Measurements from ENCODE around the gene RAB1B. TPM values are rescaled to one million over a fixed set of nuclear protein-coding genes. Genes with fewer than 3 reads are reported as not detected.

RAB1B gene
- total RNA-seq, 4 donors from 2014 or later: 79.0 to 124 (median 115) TPM

DNA sequence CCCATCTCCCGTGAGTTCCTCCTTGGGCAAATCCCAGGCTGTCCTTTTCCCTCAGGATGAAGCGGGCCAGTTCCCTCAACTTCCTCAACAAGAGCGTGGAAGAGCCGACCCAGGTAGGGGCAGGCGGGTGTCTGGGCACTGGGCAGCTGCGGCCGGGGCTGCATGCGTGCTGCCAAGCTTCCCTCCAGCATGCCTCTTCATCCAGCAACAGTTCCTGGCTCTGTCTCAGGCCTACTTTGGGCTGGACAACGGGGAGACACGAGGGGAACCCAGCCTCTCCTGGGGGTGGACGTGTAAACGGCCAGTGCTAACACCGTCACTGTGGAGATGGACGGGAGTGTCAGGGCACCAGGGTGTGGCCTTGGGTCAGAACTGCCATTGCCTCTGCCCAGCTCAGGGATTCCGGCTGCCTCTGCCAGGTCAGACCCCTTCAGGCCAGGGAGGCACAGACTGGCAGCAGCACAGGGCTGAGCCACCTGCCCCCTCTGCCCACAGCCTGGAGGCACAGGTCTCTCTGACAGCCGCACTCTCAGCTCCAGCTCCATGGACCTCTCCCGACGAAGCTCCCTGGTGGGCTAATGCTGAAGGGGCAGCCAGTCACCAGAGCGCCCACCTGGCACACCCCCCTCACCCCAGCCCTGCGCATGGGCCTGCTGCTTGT is 1.9 kb upstream of the RAB1B start:
- peak in 1 of 2 donors; percentile 82 for DNase-seq (ENCODE audit: low spot score in 2 of 2)
- H3K27ac ChIP-seq: no peak overlapping the region
- H3K4me1 ChIP-seq: peaks cover 41% of the 10 kb centered on the region
- no peaks in the 10 kb centered on the region for H3K9me3 ChIP-seq
- TF ChIP-seq, protein P1, sequence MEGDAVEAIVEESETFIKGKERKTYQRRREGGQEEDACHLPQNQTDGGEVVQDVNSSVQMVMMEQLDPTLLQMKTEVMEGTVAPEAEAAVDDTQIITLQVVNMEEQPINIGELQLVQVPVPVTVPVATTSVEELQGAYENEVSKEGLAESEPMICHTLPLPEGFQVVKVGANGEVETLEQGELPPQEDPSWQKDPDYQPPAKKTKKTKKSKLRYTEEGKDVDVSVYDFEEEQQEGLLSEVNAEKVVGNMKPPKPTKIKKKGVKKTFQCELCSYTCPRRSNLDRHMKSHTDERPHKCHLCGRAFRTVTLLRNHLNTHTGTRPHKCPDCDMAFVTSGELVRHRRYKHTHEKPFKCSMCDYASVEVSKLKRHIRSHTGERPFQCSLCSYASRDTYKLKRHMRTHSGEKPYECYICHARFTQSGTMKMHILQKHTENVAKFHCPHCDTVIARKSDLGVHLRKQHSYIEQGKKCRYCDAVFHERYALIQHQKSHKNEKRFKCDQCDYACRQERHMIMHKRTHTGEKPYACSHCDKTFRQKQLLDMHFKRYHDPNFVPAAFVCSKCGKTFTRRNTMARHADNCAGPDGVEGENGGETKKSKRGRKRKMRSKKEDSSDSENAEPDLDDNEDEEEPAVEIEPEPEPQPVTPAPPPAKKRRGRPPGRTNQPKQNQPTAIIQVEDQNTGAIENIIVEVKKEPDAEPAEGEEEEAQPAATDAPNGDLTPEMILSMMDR (IDR thresholded peaks at IDR 0.05): no peak
- no peak for TF ChIP-seq EP300 (IDR thresholded peaks at IDR 0.05)
- TF ChIP-seq POLR2A (IDR thresholded peaks at IDR 0.05): no peak
- peak overlapping the region; percentile 86 for H3K4me3 ChIP-seq
- 67% methylated on average over 6 of the region's 20 CpGs for WGBS
- H3K36me3 ChIP-seq: peaks cover 42% of the 10 kb centered on the region
- H3K27me3 ChIP-seq: no peaks in the 10 kb centered on the region

DNA sequence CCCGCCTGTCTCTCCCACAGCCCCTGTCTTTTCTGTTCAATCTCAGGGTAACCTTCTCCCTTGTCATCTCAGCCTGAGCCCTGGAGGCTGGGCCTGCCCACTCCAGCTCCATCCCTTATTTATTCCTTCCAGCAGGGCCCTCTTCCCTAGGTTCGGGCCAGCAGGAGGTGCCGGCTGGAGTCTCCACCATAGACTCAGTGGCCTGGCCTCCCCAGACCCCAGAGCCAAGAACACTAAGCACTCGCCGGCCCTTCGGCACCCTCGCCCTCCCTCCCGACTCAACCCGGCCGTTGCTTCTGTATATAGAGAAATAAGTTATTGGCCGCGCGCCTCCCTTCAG is 1.4 kb upstream of the RAB1B start:
- 14% methylated on average over 13 of the region's 13 CpGs for WGBS
- peaks cover 41% of the 10 kb centered on the region for H3K4me1 ChIP-seq
- no peaks in the 10 kb centered on the region for H3K27me3 ChIP-seq
- H3K4me3 ChIP-seq: peak overlapping the region; percentile 86
- H3K9me3 ChIP-seq: no peaks in the 10 kb centered on the region
- peak overlapping the region; percentile 97 for H3K27ac ChIP-seq
- DNase-seq (ENCODE audit: low spot score in 2 of 2): no peak
- H3K36me3 ChIP-seq: peaks cover 42% of the 10 kb centered on the region
- TF ChIP-seq, protein P1 (IDR thresholded peaks at IDR 0.05): no peak
- TF ChIP-seq POLR2A (IDR thresholded peaks at IDR 0.05) (no peak), EP300 (IDR thresholded peaks at IDR 0.05) (no peak), POLR2AphosphoS5 (IDR thresholded peaks at IDR 0.05) (no peak)

DNA sequence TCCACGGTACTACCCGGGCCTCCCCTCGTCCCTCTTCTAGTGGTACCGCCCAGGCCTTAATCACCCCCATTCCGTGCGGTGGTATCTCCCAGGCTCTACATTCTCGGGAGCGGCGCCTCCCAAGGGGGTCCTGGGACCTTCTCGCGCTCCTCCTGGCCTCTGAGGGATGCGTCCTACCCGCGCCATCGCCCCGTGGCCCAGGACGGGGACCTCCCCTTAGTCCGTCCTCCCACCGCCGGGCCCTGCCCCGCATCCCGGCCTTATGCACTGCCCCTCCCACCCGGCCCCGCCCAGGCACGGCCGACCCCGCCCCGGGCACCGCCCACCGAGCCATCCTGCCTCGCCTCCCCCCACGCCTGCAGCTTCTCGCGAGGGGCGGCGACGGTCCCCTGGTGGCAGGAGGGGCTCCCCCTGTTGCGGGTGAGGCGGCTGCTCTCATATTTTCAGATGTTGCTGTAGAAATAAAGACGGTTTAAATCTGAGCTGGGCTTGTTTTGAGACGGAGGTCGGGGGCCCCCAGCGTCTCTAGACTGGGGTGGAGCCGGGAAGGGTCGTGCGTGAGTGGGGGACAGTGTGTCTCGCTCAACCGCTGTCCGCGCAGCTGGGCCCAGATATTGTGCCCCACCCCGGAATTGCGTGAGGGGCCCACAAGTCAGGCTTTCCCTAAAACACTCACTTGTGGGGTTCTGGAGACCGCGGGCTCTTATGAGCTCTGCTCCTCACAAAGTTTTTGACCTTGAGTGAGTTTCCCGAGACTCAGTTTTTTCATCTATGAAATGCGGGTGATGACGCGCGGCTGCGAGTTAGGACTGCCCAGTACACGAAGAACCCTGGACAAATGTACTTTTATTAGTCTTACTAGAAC is 828 bp upstream of the RAB1B start:
- Histone ChIP-seq H3K27ac (peak overlapping the region; percentile 97), H3K27me3 (no peaks in the 10 kb centered on the region), H3K4me3 (peak overlapping the region; percentile 86), H3K36me3 (peaks cover 42% of the 10 kb centered on the region), H3K4me1 (peaks cover 41% of the 10 kb centered on the region), H3K9me3 (no peaks in the 10 kb centered on the region)
- WGBS: 0% methylated on average over 38 of the region's 61 CpGs
- peak; percentile 93 to 94 for DNase-seq (ENCODE audit: low spot score in 2 of 2)
- TF ChIP-seq POLR2AphosphoS5 (IDR thresholded peaks at IDR 0.05) (peak in 1 of 3 donors; percentile 10), POLR2A (IDR thresholded peaks at IDR 0.05) (peak in 1 of 2 donors; percentile 41), EP300 (IDR thresholded peaks at IDR 0.05) (no peak)
- TF ChIP-seq, protein P1 (IDR thresholded peaks at IDR 0.05): peak in 1 of 2 donors; percentile 10

DNA sequence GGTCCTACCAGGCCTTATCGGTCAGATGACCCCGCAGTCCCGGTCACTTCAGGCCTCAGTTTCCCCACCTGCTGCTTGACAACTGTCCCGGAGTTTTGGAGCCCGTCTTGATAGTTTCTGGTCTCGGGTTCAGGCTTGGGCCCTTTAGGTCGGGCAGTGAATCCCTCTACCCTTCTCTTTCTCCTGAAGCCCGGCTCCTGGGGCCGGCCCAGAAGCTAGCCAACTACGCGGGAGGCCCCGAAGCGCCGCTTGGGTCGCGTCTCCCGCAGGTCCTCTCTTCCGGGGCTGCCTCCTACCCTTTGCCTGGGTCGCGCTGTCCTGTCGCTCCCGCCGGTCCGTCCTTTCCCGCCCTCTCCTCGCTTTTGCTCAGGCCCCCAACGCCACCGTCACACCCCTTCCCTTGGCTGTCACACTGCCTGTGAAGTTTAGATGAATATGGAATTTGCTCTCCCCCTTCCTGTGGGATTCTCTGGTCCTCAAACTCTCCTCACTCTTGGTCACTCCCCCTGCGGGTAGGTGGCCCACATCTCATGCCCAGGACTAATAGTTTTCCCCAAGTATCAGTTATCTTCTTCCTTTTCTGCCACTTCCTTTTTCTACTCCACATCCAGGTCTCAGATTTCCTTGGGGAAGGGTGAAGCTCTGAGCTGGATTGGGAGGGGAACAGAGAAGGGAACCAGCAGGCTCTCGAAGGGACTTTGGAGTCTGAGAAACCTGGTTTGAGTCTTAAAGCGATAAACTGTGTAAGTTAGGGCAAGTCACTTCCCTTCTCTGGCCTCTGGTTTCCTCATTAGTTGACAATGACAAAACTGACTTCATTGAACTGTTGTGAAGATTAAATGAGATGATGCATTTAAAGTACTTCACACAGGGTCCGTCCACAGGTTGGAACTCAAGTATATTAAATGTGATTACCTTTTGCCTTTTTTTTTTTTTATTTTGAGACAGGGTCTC is 790 bp downstream of the RAB1B start:
- 2% methylated on average over 32 of the region's 32 CpGs for WGBS
- Histone ChIP-seq H3K36me3 (peaks cover 43% of the 10 kb centered on the region), H3K4me1 (peaks cover 51% of the 10 kb centered on the region), H3K27ac (peak overlapping the region; percentile 97), H3K4me3 (peak overlapping the region; percentile 86), H3K27me3 (no peaks in the 10 kb centered on the region), H3K9me3 (no peaks in the 10 kb centered on the region)
- no peak for DNase-seq (ENCODE audit: low spot score in 2 of 2)
- TF ChIP-seq, protein P1 (IDR thresholded peaks at IDR 0.05): no peak
- TF ChIP-seq POLR2A (IDR thresholded peaks at IDR 0.05) (no peak), POLR2AphosphoS5 (IDR thresholded peaks at IDR 0.05) (no peak), EP300 (IDR thresholded peaks at IDR 0.05) (no peak)
